Mesodermal cell (in vitro differentiated cells): ENCODE results near the gene ZFYVE21.

ENCODE experiments used
- H3K27ac ChIP-seq: 2 replicates; pipeline ENCODE4 v1.7.0; 2013; ENCODE audit warnings: mild to moderate bottlenecking, low read depth, low read length, moderate library complexity; ENCODE audit not compliant: severe bottlenecking
- H3K36me3 ChIP-seq: 2 replicates; pipeline ENCODE4 v1.7.1; 2013; ENCODE audit warnings: mild to moderate bottlenecking, low read length, moderate library complexity; ENCODE audit not compliant: control insufficient read depth, insufficient read depth
- H3K4me1 ChIP-seq: one replicate; pipeline ENCODE4 v1.7.1; 2013; ENCODE audit warnings: mild to moderate bottlenecking, low read length; ENCODE audit not compliant: insufficient read depth, control insufficient read depth, poor library complexity, severe bottlenecking
- H3K4me3 ChIP-seq: 2 replicates; pipeline ENCODE4 v1.7.0; 2013; ENCODE audit warnings: low read length, control low read depth, mild to moderate bottlenecking; ENCODE audit not compliant: insufficient read depth, poor library complexity, severe bottlenecking; ENCODE audit errors: extremely low read depth
- H3K9me3 ChIP-seq: 2 replicates; pipeline ENCODE4 v1.7.1; 2013; ENCODE audit warnings: mild to moderate bottlenecking, low read length, moderate library complexity; ENCODE audit not compliant: control insufficient read depth
- WGBS, 2 experiments: methylation state at CpG; one replicate each; pipeline ENCODE4 v1.1.5; 2013; ENCODE audit warnings: missing lambda C conversion rate in 2 of 2; ENCODE audit not compliant: insufficient coverage in 2 of 2; 5-methylcytosine and 5-hydroxymethylcytosine counted together

Gene ZFYVE21

DNA sequence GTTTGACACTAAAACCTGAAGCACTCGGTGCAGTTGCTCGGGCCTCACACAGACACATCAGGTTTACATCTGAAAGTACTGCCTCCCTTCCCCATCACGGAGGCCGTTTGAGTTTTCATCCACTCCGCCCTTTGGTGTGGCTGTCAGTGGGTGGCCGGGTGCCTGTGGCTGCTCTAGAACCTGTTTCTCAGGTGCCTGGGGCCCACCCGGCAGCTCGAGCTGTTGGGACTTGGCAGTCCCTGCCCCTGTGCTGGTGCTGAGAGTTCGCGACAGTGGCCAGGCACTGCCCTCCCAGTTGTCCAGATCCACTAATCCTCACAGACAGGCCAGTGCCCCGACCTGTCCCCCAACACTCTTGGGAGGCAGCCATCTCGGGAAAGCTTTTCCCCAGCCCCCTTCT is 22.7 kb upstream of the ZFYVE21 start:
- no peak overlapping the region for H3K4me3 ChIP-seq
- 90 to 98% methylated on average over 8 to 10 of the region's 12 CpGs for WGBS, 2 experiments
- no peaks in the 10 kb centered on the region for H3K9me3 ChIP-seq
- peaks cover 17% of the 10 kb centered on the region for H3K4me1 ChIP-seq
- peaks cover 87% of the 10 kb centered on the region for H3K36me3 ChIP-seq
- H3K27ac ChIP-seq: no peak overlapping the region

DNA sequence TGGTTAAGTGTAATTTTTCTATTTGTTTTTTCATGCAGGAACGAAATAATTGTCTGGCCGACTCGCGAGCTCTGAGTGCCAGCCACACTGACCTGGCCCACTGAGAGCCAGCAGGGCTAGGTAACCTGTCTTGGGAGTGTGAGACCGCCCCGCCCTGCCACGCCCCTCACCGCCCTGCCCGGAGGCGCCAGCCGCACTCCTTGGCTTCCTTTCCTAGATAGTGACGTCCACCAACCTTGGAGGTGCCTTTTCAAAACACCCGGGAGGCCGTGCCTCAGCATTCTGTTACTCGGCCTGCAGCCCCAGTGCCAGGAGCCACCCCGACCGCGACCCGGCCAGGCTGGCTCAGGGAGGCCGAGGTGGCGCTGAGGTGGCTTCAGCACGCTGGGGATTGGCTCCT is 22.1 kb upstream of the ZFYVE21 start:
- WGBS, 2 experiments: 95 to 96% methylated on average over 21 of the region's 22 CpGs
- Histone ChIP-seq H3K4me1 (peaks cover 17% of the 10 kb centered on the region), H3K4me3 (no peak overlapping the region), H3K27ac (no peak overlapping the region), H3K36me3 (peaks cover 87% of the 10 kb centered on the region), H3K9me3 (no peaks in the 10 kb centered on the region)

DNA sequence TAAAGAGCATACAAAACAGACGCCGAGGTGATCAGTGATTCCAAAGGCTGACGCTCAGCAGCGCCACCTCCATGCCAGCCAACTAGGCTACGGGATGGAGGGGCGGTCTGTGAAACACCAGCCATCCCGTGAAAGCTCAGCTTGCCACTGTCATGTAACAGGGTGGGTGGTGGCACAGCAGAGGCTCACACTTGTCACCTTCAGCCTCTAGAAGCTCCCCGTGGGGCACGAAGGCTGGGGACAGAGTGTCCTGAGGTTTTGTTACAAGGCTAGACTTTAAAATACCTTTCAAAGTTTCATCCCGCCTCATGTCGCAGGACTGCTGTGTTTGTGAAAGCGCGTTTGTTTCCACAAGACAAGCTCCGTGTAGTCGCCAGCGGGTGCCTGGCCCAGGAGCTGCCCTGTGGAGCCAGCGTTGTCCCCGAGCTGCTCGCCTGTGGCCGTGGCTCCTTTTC is 21.0 kb upstream of the ZFYVE21 start:
- 94 to 97% methylated on average over 20 of the region's 20 CpGs for WGBS, 2 experiments
- Histone ChIP-seq H3K4me3 (no peak overlapping the region), H3K36me3 (peaks cover 87% of the 10 kb centered on the region)

DNA sequence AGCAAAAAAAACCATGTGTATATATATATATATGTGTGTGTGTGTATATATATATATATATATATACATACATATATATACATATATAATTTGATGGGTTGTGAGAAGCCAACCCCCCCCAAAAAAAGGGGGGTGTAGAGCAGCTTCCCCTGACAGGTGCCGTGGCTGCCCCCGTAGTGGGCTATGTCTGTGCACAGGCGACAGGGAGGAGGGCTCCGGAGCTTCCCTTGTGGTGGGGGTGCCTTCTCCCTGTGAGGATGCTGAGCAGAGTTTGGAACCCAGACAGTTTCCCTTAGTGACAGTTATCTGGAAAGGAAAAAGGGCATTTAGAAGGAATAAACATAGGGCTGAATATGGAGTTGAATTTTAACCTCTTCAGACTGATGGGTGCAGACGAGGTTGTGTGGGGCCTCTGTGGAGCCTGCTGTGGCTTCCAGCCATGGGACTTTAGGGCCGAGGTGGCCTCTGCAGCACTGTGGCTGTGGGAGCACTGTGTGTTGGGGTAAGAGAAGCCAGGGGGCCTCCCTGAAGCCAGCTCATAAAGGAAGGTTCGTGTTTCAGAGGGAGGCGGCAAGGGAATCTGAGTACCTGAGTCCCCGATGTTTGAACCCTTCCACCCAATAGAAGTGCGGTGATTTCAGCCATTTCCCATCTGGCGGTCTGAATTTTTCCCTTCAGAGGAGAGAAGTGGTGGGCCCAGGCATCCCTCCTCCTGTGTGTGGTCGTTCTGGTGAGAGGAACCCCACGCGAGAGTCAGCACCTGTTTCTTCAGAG is 20.1 kb upstream of the ZFYVE21 start:
- Histone ChIP-seq H3K27ac (no peak overlapping the region), H3K36me3 (peaks cover 88% of the 10 kb centered on the region), H3K4me1 (peaks cover 17% of the 10 kb centered on the region), H3K9me3 (no peaks in the 10 kb centered on the region), H3K4me3 (no peak overlapping the region)
- WGBS, 2 experiments: 94 to 100% methylated on average over 7 to 11 of the region's 14 CpGs

More for the DNA sequence above, 21.0 kb upstream of the ZFYVE21 start:
- Histone ChIP-seq H3K4me1 (peaks cover 17% of the 10 kb centered on the region), H3K9me3 (no peaks in the 10 kb centered on the region), H3K27ac (no peak overlapping the region)

DNA sequence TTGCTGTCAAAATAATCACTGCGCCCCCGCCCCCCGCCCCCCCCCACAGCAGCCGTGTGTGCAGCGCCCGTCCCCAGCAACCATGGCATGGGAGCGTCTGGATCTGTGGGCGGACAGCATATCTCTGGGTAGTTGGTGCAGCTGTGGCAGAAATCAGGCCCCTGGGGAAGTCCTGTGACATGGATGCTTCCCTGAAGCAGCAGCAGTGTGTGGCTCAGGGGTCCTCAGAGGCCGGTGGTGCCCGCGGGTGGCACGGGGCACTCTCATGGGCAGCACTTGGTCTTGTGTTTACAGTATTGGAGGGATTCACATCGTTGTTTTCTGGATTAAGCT is 19.6 kb upstream of the ZFYVE21 start:
- WGBS, 2 experiments: 89 to 100% methylated on average over 5 of the region's 13 CpGs

DNA sequence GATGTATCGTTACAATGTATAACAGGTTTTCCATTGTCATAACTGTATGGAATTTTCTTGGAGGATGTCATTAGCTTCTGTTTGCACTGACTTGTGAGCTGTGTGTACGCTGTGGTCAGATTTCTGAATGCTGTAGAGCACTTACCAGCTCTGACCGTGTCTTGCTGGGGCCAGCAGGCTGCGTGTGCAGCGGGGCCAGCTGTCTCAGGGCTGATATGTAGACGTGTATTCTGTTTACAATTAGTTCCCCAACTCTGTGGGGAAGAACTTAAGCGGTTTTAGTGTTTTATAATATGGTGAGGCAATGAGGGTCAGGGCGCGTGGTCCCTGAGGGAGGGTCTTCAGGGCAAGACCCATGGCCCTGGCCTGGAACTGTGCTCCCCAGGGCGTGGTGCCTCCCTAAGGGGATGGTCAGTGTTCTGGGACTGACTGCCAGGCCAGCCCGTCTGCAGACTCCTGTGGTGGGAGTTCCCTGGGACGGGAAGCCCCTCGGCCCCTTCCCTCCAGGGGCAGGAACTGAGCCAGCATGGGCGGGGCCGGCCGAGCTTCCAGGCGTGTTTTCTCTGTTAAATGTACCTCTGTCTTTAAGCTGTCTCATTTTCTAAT is 19.0 kb upstream of the ZFYVE21 start:
- peaks cover 89% of the 10 kb centered on the region for H3K36me3 ChIP-seq
- H3K9me3 ChIP-seq: no peaks in the 10 kb centered on the region
- H3K4me1 ChIP-seq: peaks cover 17% of the 10 kb centered on the region
- WGBS, 2 experiments: 81 to 84% methylated on average over 15 to 16 of the region's 17 CpGs
- peak overlapping the region; percentile 16 for H3K27ac ChIP-seq
- H3K4me3 ChIP-seq: no peak overlapping the region

More for the DNA sequence above, 19.6 kb upstream of the ZFYVE21 start:
- Histone ChIP-seq H3K4me1 (peaks cover 17% of the 10 kb centered on the region), H3K36me3 (peaks cover 89% of the 10 kb centered on the region), H3K4me3 (no peak overlapping the region), H3K9me3 (no peaks in the 10 kb centered on the region), H3K27ac (no peak overlapping the region)

DNA sequence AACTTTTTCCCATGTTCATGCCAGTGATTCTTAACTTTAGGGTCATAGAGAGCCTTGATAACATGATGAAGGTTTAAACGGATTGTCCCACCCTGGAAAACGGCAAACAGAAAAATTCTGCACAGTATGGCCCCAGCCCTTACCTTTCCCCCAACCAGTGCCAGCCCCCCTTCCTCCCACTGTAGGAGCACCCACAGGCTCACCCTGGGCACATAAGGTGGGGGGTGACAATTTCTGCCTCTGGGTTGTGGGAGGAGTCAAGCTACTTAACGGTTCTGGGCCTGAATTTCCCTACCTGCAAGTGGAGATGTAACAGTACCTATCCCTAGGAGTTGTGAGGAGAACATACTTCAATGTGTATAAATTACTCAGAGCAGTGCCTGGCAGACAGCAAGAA is 18.4 kb upstream of the ZFYVE21 start:
- WGBS, 2 experiments: 93% methylated on average over 2 of the region's 3 CpGs; no CpG with 5 or more reads in 1 of the 2 experiments
- Histone ChIP-seq H3K36me3 (peaks cover 87% of the 10 kb centered on the region), H3K9me3 (no peaks in the 10 kb centered on the region), H3K27ac (peak overlapping the region; percentile 16), H3K4me1 (peaks cover 17% of the 10 kb centered on the region), H3K4me3 (no peak overlapping the region)

DNA sequence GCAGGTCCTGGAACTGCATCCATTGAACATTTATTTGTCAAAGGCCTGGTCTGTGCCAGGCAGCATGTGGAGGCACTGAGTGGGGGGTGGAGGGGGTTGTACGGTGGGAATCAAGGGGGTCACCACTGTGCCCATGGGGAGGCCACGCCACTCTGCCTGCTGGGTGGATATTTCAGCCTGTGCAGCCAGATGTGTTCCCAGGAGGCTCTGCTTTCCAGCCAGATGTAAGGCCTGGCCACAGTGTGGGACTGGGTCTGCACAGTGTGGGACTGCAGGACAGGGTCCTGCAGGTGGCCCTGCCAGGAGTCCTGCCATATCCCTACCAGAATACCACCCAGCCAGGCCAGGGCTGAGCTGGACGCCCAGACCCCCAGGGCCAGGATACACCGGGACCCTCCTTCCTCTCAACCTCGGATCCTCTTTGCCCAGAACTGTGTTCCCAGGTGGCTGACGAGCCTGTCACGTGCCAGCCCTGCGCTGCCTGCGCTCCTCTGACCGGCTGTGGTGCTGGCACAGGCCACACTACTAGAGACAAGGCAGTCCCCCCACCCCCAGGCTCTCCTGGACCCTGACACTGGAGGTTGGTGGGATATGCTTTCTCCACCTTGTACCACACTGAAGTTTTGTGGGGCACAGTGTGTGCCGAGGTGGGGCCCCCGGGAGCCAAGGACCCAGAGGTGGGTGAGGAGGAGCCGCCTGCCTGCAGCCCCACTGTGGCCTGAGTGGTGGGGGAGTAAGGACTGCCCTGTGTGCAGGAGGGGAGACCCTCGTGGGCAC is 17.8 kb upstream of the ZFYVE21 start:
- Histone ChIP-seq H3K9me3 (no peaks in the 10 kb centered on the region), H3K4me1 (peaks cover 17% of the 10 kb centered on the region), H3K36me3 (peaks cover 84% of the 10 kb centered on the region), H3K4me3 (no peak overlapping the region), H3K27ac (no peak overlapping the region)
- 96 to 97% methylated on average over 4 to 11 of the region's 14 CpGs for WGBS, 2 experiments

DNA sequence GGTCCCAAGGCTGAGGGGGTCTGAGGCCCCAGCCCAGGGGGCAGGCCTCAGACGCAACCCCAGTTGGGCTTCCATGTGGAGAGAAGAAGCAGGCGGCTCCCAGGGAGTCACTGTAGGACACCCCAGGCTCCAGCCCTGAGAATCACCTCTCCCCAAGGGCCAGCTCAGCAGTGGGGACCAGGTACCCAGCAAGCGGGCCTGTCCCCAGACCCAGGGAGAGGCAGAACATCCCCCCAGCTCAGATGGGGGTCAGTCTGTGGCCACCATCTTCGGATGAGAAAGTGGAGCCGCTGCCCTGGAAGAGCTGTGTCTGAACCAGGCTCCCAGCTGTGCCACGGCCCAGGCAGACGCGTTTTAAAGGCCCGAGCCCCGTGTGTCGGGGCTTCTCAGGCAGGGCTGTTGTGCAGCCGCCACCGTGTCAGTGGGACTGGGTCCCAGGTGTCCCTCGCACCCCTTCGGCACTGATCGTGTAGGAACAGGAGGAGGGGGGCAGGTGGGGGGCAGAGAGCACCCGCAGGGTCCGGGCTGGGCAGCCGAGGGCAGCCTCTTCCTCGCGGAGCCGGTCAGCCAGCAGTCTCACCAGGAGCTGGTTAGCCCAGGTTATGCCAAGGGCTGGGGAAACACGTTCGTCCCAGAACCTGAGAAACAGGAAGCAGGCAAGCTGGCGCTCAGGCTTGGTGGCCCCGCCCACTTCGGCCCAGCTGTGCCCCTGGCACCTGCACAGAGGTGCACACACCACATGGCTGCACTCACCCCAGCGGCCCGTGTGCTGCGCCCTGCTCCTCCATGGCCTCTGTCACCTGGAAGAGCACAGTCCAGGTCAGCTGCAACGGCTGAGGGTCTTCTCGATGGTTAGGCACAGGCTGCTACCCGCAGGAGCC is 17.0 kb upstream of the ZFYVE21 start:
- Histone ChIP-seq H3K4me3 (no peak overlapping the region), H3K27ac (no peak overlapping the region), H3K36me3 (peaks cover 83% of the 10 kb centered on the region), H3K9me3 (no peaks in the 10 kb centered on the region), H3K4me1 (peaks cover 17% of the 10 kb centered on the region)
- 94 to 97% methylated on average over 29 to 33 of the region's 33 CpGs for WGBS, 2 experiments

DNA sequence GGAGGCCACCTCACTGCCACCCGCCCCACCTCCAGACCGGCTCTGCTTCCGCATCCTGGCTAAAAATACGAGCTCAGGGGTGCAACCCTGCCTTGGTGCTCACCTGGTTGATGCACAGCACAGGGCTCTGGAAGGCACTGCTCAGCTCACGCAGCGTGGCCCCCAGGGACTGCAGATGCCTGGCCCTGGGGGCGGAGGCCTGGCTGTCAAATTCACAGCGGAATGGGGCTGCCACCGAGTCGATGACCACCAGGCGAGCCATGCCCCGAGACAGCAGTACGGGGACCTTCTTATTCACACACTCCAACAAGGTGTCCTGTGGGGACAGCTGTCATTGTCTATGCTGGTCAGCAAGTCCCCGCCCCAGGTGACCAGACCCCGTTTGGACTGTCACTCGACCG is 16.3 kb upstream of the ZFYVE21 start:
- H3K4me1 ChIP-seq: peaks cover 21% of the 10 kb centered on the region
- 95 to 98% methylated on average over 16 to 17 of the region's 17 CpGs for WGBS, 2 experiments
- H3K9me3 ChIP-seq: no peaks in the 10 kb centered on the region
- no peak overlapping the region for H3K4me3 ChIP-seq
- peaks cover 82% of the 10 kb centered on the region for H3K36me3 ChIP-seq
- H3K27ac ChIP-seq: no peak overlapping the region
